GM19238 (cell line): ENCODE results near the gene FRMD5.

Experiments
- DNase-seq: peaks from one replicate; pipeline ENCODE4 v3.0.0; 2011; ENCODE audit warnings: low spot score; ENCODE audit not compliant: insufficient read length

FRMD5 gene

DNA sequence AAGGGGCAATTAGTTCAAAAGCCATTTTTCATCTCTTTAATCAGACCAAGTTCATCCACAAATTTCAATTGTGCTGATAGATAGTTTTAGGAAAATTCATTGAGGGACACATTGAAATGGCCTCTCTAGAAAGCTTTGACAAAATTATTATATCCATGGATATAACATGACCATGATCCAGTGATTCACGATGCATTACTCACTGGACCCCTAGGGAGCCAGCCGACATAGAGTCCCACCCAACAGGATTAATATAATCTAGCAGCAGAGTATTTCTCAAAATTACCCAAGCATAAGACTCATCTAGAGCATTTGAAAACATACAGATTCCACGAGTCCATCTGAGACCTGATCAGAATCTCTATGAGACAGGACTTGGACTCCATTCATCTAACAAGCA, 100.3 kb downstream of the FRMD5 start:
- DNase-seq: no peak

- no peak for DNase-seq
Observed at GRCh38 chr15:44093836-44094235, 101.2 kb downstream of the FRMD5 start.

- no peak for DNase-seq
Observed at GRCh38 chr15:44092221-44092620, 102.8 kb downstream of the FRMD5 start.

DNA sequence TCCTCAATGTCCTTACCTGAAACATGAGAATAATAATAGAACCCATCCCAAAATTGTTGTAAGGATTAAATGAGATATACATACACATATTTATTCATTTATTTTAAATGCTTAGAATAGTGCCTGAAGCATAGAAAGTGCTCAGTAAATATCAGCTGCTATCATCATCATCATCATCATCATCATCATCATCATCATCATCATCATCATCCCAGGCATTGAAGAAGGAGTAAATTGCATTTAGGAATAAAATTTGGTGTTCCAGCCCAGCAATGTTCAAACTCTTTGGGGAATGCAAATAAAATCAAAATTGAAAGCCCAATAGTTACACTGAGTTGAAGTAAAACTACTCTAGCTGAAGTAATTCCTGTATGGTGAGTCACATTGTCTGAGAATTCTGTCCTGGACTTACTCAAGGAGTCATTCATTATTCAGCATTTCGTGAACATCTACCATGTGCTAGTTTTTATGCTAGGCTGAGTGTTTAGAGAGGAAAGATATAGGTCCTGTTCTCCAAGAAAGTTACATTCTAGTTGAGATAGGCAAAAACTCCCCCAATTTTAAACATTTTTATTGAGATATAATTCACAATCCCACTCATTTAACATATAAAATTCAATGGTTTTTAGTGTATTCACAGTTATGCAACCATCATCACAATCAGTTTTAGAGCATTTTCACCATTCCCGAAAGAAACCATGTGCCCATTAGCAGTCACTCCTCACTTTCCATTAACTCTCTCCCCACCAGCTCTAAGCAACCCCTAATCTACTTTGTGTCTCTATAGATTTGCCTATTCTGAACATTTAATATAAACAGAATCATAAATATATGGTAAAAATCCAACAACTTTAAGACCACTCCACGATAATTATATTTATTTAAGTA, 107.2 kb downstream of the FRMD5 start:
- no peak for DNase-seq

DNA sequence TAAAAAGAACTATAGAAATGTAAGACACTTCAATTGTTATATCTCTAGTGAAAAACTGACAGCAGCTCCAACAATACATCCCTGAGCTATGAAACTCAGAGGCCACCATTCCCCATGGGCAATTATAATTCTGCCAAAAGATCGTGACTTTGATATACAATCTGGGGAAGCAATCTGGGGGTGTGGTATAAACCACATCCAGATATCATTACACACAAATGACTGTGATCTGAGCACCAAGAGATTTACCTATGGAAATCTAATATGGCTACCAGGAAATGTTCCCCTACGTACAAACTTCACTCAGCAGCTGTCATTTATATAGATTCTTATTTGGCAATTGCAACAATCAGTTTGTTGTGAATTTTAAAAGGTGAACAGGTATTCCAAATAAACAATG, 110.3 kb downstream of the FRMD5 start:
- DNase-seq: no peak

DNA sequence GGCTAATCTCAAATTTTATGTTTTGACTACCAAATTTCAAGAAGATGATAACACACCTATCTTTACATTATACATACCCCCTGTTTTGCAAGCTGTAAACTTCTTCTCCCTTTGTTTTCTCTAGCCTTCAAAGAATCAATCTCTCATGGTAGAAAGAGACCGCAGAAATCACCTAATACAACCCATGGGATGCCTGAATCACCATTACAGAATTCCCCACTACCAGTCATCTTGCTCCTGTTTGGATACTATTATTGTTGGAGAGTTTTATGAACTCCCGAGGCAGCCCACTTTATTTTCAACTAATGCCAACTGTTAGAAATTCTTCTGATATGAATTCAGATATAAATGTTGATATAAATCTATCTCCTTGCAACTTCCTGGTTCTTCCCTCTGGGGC, 110.9 kb downstream of the FRMD5 start:
- no peak for DNase-seq

DNA sequence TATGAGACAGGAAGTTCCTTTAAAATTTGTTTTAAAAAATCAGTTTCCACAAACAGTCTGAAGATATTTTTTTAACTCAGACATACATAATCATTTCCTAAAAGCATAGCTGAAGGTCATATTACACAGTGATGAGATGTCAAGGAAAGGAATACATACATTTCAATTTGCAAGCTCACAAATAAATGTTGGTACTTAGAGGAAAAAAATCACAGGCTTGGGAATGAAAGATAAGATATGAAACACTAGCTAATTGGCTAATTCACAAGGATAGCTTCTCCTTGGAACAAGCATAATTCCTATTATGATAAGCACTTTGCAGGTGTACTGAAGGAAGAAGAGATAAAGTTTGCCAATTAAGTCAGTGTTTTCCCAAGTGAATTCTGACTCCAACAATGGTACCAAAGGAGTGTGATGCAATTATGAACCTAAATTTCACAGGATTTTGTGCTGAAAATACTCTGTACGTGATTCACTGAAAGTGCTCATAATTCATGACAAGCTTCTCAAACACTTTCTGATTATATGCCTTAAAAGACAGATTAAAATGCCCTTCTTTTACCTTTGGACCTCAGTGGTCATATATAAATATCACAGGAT, 112.4 kb downstream of the FRMD5 start:
- no peak for DNase-seq

- DNase-seq: no peak
Observed at GRCh38 chr15:44081026-44082013, 113.8 kb downstream of the FRMD5 start.

DNA sequence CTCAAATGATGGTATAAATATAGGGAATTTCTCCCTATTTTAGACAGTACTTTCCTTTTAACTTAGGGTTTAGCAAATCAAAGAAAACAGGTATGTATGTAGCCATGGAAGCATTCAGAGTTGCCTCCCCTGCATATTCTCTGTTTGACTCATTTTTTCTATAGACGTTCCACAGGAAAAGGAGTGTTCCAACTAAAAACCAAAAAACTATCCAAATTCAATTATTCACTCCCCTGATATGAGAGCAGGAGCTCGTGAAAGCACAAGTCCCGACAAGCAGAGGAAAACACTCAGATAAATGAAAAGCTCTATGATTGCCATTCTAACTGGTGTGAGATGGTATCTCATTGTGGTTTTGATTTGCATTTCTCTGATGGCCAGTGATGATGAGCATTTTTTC, 119.5 kb downstream of the FRMD5 start:
- DNase-seq: no peak

GRCh38 chr15:44069489-44069888, 125.6 kb downstream of the FRMD5 start:
- DNase-seq: no peak

- DNase-seq: no peak
Observed at GRCh38 chr15:44068347-44068746, 126.7 kb downstream of the FRMD5 start.

GRCh38 chr15:44066211-44066827, 128.8 kb downstream of the FRMD5 start:
- DNase-seq: peak; percentile 17

GRCh38 chr15:44064706-44065105, 130.4 kb downstream of the FRMD5 start:
- no peak for DNase-seq

DNA sequence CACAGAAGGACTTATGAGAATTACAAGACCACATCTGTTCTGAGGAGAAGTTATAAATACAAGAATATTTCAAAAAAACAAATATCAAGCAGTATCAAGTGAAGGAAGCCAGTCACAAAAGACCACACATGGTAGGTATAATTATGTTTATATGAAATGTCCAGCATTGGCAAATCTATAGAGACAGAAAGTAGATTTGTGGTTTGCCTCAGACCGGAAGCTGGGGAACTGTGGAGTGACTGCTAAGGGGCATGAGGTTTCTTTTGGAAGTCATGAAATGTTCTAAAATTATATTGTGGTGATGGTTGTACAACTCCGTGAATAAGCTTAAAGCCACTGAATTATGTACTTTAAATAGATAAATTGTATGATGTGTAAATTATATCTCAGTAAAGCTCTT, 136.9 kb downstream of the FRMD5 start:
- DNase-seq: no peak

DNA sequence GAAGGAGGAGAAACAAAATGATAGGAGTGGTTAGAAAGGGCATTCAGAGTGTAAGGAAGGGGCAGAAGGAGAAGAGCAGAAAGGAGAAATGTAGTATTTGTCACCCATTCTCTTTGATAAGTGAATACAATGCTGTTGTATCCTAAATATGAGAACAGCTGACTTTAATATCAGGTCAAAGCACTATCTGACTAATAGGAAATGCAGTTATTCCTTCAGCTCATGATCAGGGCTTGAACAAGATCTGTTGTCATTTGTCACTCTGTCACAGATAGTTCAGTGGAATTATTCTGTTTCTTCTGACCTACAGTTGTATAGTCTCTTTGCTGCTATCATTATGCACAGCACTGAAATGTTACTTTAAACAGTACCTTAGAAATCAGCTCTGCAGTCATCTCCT, 149.4 kb downstream of the FRMD5 start:
- no peak for DNase-seq

- no peak for DNase-seq
Observed at GRCh38 chr15:44045217-44045616, 149.9 kb downstream of the FRMD5 start.

DNA sequence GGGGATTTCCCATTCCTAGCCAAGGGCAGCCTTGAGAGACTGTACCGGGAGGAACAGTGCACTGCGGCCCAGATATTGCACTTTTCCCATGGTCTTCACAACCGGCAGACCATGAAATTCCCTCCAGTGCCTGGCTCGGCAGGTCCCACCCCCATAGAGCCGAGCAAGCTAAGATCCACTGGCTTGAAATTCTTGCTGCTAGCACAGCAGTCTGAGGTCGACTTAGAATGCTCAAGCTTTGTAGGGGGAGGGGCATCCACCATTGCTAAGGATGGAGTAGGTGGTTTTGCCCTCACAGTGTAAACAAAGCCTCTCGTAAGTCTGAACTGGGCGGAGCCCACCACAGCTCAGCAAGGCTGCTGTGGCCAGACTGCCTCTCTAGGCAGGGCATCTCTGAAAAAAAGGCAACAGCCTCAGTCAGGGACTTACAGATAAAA, 156.3 kb downstream of the FRMD5 start:
- no peak for DNase-seq

- no peak for DNase-seq
Observed at GRCh38 chr15:44035781-44036699, 159.0 kb downstream of the FRMD5 start.

DNA sequence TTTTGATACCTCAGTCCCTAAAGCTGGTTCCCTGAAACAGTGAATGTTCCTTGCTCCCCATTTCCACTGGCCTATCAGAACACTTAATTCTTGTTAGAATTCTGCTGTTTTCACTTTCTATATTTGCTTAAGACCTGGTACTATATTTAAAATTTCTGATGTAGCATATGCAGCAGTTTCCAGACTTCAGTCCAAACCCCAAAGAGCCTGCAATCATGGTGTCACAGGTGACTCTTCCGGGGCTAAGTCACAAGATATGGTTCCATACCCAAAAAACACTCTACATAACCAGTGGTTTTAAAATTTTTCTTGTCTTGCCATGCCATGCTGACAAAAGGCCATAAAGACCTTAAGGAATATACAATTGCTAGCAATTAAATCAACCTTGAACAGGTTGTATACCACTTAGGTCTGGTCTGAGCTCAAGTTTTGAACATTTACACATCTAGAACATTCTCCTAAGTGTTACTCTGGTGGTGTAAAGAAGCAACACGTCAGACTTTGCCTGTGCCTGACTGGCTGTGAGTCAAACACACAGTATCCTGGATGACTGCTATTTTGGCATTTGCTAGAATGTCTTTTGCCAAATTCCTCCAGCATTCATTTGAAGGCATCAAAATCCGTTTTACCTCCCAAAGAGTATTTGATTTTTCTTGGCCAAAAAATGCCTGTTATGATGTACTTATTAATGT, 160.0 kb downstream of the FRMD5 start:
- DNase-seq: no peak

DNA sequence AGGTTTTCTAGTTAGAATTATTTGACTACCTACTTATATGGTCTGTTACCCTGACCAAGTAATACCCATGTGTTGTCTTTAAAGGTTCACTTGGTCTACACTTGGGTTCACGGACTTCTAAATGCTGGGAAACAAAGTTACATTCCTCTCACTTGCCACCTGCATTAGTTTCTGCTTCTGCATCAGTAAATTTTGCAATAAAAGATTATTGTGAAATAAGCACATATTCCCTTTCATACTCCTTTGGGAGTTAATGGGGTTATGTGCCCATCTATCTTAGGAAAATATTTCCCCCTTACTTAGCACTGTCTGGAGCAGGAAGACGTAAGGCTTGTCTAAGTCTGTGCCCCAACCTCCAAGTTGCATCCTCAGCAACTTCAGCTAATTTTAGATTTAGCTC, 160.7 kb downstream of the FRMD5 start:
- no peak for DNase-seq
